A549 treated with ZK216348 at 1 μM for 4 hours (cell line): Measurements from ENCODE around the gene HADHB. TPM values are rescaled to one million over a fixed set of nuclear protein-coding genes. Genes with fewer than 3 reads are reported as not detected.

Experiments
- total RNA-seq: library from RNA; stranded (reverse); fragments of 200-300 nt; extraction: Qiagen RNA extraction; gene quantifications from 5 replicates; pipeline ENCODE4 v1.2.3, GENCODE V29; 2022; ENCODE audit warnings: low read depth

Gene HADHB
- 85.7 to 105 TPM (median 99.1 TPM) in 5 replicates for total RNA-seq

GRCh38 chr2:26244309-26245230 lies at the start of gene HADHB, which contains the start of gene HADHA:
HADHB (plus strand) TSS chr2:26244939; CDS start chr2:26254255, 9,316 bp downstream.
HADHA (minus strand) TSS chr2:26244632; CDS start chr2:26244596, 36 bp downstream.

Other genes starting within 250 kb of the HADHB start
- 254 to 429 TPM (median 312 TPM) in 5 replicates for gene RAB10, start 210.9 kb upstream of the HADHB start, total RNA-seq
- gene GAREM2, start 71.9 kb upstream of the HADHB start, total RNA-seq, result 5.6 to 10.3 TPM (median 7.7 TPM) in 5 replicates
- 118 to 142 TPM (median 126 TPM) in 5 replicates for gene HADHA, start 307 bp upstream of the HADHB start, total RNA-seq
- gene SELENOI, start 101.2 kb downstream of the HADHB start, total RNA-seq, result 10.6 to 23.0 TPM (median 16.8 TPM) in 5 replicates
- gene ADGRF3, start 101.8 kb downstream of the HADHB start, total RNA-seq, result 0.10 to 0.52 TPM in 2 of 5 replicates, not detected in the others
- 0.11 to 0.21 TPM (median 0.18 TPM) in 4 of 5 replicates, not detected in the other for gene DRC1, start 157.0 kb downstream of the HADHB start, total RNA-seq
- gene OTOF, start 233.2 kb downstream of the HADHB start, total RNA-seq, result 0.06 to 0.21 TPM (median 0.07 TPM) in 5 replicates